Measurements from ENCODE around the gene COLEC12.

DNA sequence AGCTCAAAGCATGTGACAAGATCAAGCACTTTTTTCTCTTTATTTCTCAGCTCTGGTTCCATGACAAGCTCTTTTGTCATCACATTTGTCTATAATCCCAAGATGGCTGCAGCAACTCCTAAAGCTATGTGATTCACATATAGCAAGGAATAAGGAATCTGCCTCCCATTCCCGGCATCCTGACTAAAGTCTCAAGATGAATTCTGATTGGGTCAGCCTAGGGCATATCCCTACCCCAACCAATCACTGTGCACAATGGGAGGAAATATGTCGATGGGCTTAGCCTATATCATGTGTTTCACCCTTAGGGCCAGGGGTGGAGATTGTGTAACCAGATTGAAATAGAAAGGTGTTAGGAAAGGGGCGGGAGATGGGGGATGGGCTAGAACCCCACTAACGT lies 23.1 kb upstream of the COLEC12 start:
- no peak for TF ChIP-seq EP300 (IDR thresholded peaks at IDR 0.05)
- TF ChIP-seq CTCF (IDR thresholded peaks at IDR 0.05), result no peak
